Nephron (organoid): ENCODE results near the gene SIGLEC11.

Experiments used
- H3K27ac Mint-ChIP-seq, 3 experiments: 2 replicates each; pipeline ENCODE4 v1.8.0; 2020; ENCODE audit warnings: mixed read lengths in 3 of 3, mild to moderate bottlenecking in 2 of 3, moderate library complexity in 1 of 3
- H3K27me3 Mint-ChIP-seq: 2 replicates; pipeline ENCODE4 v1.8.0; 2021; ENCODE audit warnings: low read depth, mild to moderate bottlenecking, moderate library complexity, mixed read lengths
- H3K36me3 Mint-ChIP-seq: 2 replicates; pipeline ENCODE4 v1.8.0; 2020; ENCODE audit warnings: low read depth, mixed read lengths
- H3K4me1 Mint-ChIP-seq: 2 replicates; pipeline ENCODE4 v1.8.0; 2020; ENCODE audit warnings: mixed read lengths
- H3K4me3 Mint-ChIP-seq, 3 experiments: 2 replicates each; pipeline ENCODE4 v1.8.0; 2020; ENCODE audit warnings: mild to moderate bottlenecking in 3 of 3, mixed read lengths in 3 of 3, moderate library complexity in 2 of 3
- H3K9me3 Mint-ChIP-seq: 2 replicates; pipeline ENCODE4 v1.8.0; 2020; ENCODE audit warnings: mixed read lengths
- TF ChIP-seq, protein P1 (sequence below), 3 experiments: fragments of 200-600 bp; sonication (generic); IDR thresholded peaks; one replicate each; pipeline ENCODE4 v1.5.0; 2021; ENCODE audit warnings: antibody characterized with exemption in 3 of 3; ENCODE audit not compliant: unreplicated experiment in 3 of 3

Gene SIGLEC11

DNA sequence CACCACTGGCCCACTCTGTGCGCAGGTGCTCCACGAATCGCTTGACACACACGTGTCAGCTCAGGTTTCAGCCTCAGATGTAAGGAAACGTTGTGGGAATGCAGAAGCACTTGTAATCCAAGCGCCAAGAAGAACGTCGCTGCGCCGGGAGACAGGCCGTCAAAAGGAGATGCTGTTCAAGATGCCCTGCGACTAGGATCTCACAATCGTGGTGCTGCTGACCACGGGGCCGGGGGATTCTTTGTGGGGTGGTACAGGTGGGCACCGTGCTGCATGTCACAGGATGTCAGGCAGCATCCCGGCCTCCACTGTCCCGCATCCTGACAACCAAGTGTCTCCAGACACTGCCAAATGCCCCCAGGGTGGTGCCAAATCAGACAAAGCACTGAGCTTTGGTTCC is 16.9 kb upstream of the SIGLEC11 start:
- Mint-ChIP-seq H3K9me3 (no peaks in the 10 kb centered on the region), H3K4me3 (no peak overlapping the region), H3K36me3 (peaks cover 15% of the 10 kb centered on the region), H3K27me3 (peaks cover 2% of the 10 kb centered on the region), H3K4me1 (peaks cover 3% of the 10 kb centered on the region), H3K27ac (no peak overlapping the region)
- TF ChIP-seq, protein P1, sequence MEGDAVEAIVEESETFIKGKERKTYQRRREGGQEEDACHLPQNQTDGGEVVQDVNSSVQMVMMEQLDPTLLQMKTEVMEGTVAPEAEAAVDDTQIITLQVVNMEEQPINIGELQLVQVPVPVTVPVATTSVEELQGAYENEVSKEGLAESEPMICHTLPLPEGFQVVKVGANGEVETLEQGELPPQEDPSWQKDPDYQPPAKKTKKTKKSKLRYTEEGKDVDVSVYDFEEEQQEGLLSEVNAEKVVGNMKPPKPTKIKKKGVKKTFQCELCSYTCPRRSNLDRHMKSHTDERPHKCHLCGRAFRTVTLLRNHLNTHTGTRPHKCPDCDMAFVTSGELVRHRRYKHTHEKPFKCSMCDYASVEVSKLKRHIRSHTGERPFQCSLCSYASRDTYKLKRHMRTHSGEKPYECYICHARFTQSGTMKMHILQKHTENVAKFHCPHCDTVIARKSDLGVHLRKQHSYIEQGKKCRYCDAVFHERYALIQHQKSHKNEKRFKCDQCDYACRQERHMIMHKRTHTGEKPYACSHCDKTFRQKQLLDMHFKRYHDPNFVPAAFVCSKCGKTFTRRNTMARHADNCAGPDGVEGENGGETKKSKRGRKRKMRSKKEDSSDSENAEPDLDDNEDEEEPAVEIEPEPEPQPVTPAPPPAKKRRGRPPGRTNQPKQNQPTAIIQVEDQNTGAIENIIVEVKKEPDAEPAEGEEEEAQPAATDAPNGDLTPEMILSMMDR (IDR thresholded peaks at IDR 0.05; ENCODE audit: unreplicated experiment in 3 of 3) = no peak

DNA sequence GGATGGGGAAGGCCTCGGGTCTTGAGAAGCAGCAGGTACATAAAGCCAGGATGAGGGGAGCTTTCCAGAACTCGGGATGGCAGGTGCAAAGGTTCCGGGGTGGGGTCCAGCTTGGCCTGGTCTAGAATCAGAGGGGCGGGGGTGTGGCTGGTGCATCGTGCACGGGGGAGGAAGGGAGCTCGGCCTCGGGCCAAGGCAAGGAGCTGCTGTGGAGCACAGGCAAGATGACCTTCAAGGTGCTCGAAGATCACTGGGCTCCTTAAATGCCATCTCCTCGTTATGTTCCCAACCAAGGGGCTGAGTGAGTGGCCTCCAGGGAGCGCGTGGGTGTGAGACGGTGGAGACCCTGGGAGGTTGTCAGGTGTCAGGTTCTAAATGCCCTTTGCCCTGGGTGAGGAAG is 16.1 kb upstream of the SIGLEC11 start:
- Mint-ChIP-seq H3K27me3 (peaks cover 6% of the 10 kb centered on the region), H3K4me3 (no peak overlapping the region)

DNA sequence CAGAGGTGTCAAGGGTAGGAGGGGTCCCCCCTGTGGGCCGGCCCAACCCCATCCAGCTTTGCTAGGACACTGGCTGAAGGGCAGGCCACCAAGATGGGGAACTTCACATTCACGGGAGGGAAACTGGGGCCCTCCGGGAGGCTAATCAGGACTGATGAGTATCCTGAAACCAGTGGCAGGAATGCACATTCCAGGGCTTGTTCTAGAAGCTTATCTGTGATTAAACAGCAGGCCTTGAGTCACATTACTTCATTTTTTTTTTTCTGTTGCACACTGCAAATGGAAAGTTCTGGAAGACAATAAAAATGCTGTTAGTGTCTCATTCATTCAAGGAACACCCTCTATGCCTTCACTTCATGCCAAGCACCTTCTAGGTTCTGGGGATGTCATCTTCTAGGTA is 15.5 kb upstream of the SIGLEC11 start:
- Mint-ChIP-seq H3K4me1 (peaks cover 3% of the 10 kb centered on the region), H3K36me3 (peaks cover 10% of the 10 kb centered on the region), H3K27me3 (peaks cover 6% of the 10 kb centered on the region), H3K27ac (no peak overlapping the region), H3K9me3 (no peaks in the 10 kb centered on the region), H3K4me3 (no peak overlapping the region)
- TF ChIP-seq, protein P1 (IDR thresholded peaks at IDR 0.05; ENCODE audit: unreplicated experiment in 3 of 3) = no peak

More for the DNA sequence above, 16.1 kb upstream of the SIGLEC11 start:
- Mint-ChIP-seq H3K9me3 (no peaks in the 10 kb centered on the region), H3K27ac (no peak overlapping the region), H3K36me3 (peaks cover 15% of the 10 kb centered on the region), H3K4me1 (peaks cover 3% of the 10 kb centered on the region)
- TF ChIP-seq, protein P1 (IDR thresholded peaks at IDR 0.05; ENCODE audit: unreplicated experiment in 3 of 3) = no peak

- Mint-ChIP-seq H3K36me3 (peaks cover 4% of the 10 kb centered on the region), H3K27ac (no peak overlapping the region), H3K4me3 (no peak overlapping the region), H3K4me1 (peaks cover 3% of the 10 kb centered on the region), H3K9me3 (no peaks in the 10 kb centered on the region), H3K27me3 (peaks cover 6% of the 10 kb centered on the region)
- TF ChIP-seq, protein P1 (IDR thresholded peaks at IDR 0.05; ENCODE audit: unreplicated experiment in 3 of 3) = no peak
Measured at GRCh38 chr19:49975051-49975450, 14.1 kb upstream of the SIGLEC11 start.

DNA sequence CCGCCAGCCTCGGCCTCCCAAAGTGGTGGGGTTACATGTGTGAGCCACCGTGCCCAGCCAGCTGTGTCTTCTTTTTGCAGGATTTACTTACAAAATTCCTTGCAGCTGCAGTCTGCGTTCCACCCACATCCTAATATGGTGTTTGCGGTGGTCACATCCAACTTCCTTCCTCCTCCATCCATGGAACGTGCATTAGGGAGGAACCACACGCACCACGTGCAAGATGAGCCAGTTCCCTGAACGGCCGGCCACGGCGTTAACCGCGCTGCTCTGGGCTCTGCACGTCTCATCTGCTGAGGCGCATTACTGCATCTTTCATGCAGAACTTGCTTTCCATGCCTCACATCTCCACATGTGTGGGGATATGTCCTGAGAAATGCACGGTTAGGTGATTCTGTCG is 13.0 kb upstream of the SIGLEC11 start:
- Mint-ChIP-seq H3K4me1 (peaks cover 3% of the 10 kb centered on the region), H3K9me3 (no peaks in the 10 kb centered on the region), H3K36me3 (peaks cover 4% of the 10 kb centered on the region)

GRCh38 chr19:49972841-49973240 is 11.9 kb upstream of the SIGLEC11 start:
- Mint-ChIP-seq H3K36me3 (peaks cover 4% of the 10 kb centered on the region), H3K9me3 (no peaks in the 10 kb centered on the region), H3K4me1 (peaks cover 3% of the 10 kb centered on the region), H3K4me3 (no peak overlapping the region), H3K27me3 (peaks cover 6% of the 10 kb centered on the region), H3K27ac (no peak overlapping the region)
- TF ChIP-seq, protein P1 (IDR thresholded peaks at IDR 0.05; ENCODE audit: unreplicated experiment in 3 of 3) = no peak

More for the DNA sequence above, 13.0 kb upstream of the SIGLEC11 start:
- H3K27me3 Mint-ChIP-seq = peaks cover 6% of the 10 kb centered on the region
- no peak overlapping the region for H3K4me3 Mint-ChIP-seq
- TF ChIP-seq, protein P1 (IDR thresholded peaks at IDR 0.05; ENCODE audit: unreplicated experiment in 3 of 3) = no peak
- H3K27ac Mint-ChIP-seq = no peak overlapping the region
